Esophagus (tissue), 2 donors: ENCODE data around the gene CRK. TPM values are rescaled to one million over a fixed set of nuclear protein-coding genes. Genes with fewer than 3 reads are reported as not detected.

Experiments used
- H3K27ac ChIP-seq, 2 donors: one replicate each; pipeline ENCODE4 v1.5.1; 2013; ENCODE audit warnings: low read depth in 2 of 2, mild to moderate bottlenecking in 2 of 2, inconsistent platforms in 1 of 2, low read length in 1 of 2, moderate library complexity in 1 of 2
- H3K27me3 ChIP-seq, 2 donors: one replicate each; pipeline ENCODE4 v1.6.1; 2013; ENCODE audit warnings: low read length in 2 of 2, control low read depth in 1 of 2, mild to moderate bottlenecking in 1 of 2; ENCODE audit not compliant: insufficient read depth in 2 of 2, control insufficient read depth in 1 of 2
- H3K36me3 ChIP-seq, 2 donors: one replicate each; pipeline ENCODE4 v1.6.1; 2013; ENCODE audit warnings: low read length in 1 of 2; ENCODE audit not compliant: control insufficient read depth in 2 of 2, insufficient read depth in 2 of 2
- H3K4me1 ChIP-seq, 2 donors: one replicate each; pipeline ENCODE4 v1.6.1; 2013; ENCODE audit warnings: low read length in 1 of 2; ENCODE audit not compliant: control insufficient read depth in 2 of 2, insufficient read depth in 2 of 2
- H3K4me3 ChIP-seq, 2 donors: one replicate each; pipeline ENCODE4 v1.5.1; 2013; ENCODE audit warnings: low read length in 2 of 2, mild to moderate bottlenecking in 2 of 2, low read depth in 1 of 2, moderate library complexity in 1 of 2
- H3K9me3 ChIP-seq, 2 donors: one replicate each; pipeline ENCODE4 v1.6.1; 2013; ENCODE audit warnings: mild to moderate bottlenecking in 2 of 2, low read depth in 1 of 2, low read length in 1 of 2, moderate library complexity in 1 of 2; ENCODE audit not compliant: control insufficient read depth in 2 of 2, insufficient read depth in 1 of 2
- WGBS, 2 donors: extraction: QIAGEN DNeasy Blood & Tissue Kit; methylation state at CpG; one replicate each; pipeline ENCODE4 v1.1.7; 2013; 5-methylcytosine and 5-hydroxymethylcytosine counted together
- polyA plus RNA-seq, 2 donors: library from polyadenylated mRNA; stranded (reverse); fragments of 200-250 nt; gene quantifications; one replicate each; pipeline ENCODE4 v1.2.3, GENCODE V29; 2013
- donor health status: healthy with polysubstance abuse.
- donor health status: Bipolar disorder and iron deficiency.

The CRK gene
- polyA plus RNA-seq, 2 donors, result 17.8 to 23.8 TPM

- H3K4me3 ChIP-seq, result peak overlapping the region; percentile 46 to 61
- H3K27me3 ChIP-seq, result no peaks in the 10 kb centered on the region
- peaks cover 10 to 30% of the 10 kb centered on the region in 2 donors for H3K4me1 ChIP-seq
- WGBS, 2 donors, result 3 to 8% methylated on average over 28 to 72 of the region's 72 CpGs
- H3K9me3 ChIP-seq, result no peaks in the 10 kb centered on the region
- H3K27ac ChIP-seq, result peak overlapping the region; percentile 95 to 96
- H3K36me3 ChIP-seq, result peaks cover 0 to 6% of the 10 kb centered on the region in 2 donors
Measured at GRCh38 chr17:1487939-1488825, 32.1 kb upstream of the CRK start.

- Histone ChIP-seq H3K27me3 (no peaks in the 10 kb centered on the region), H3K4me1 (peaks cover 10 to 21% of the 10 kb centered on the region in 2 donors), H3K4me3 (peak overlapping the region; percentile 46 to 61), H3K36me3 (peaks cover 0 to 14% of the 10 kb centered on the region in 2 donors), H3K9me3 (no peaks in the 10 kb centered on the region), H3K27ac (peak overlapping the region; percentile 95 to 96)
- WGBS, 2 donors, result 8 to 14% methylated on average over 72 to 74 of the region's 74 CpGs
Measured at GRCh38 chr17:1486802-1487695, 31.0 kb upstream of the CRK start.

- H3K4me3 ChIP-seq, result peak overlapping the region; percentile 63 to 84
- 2 to 3% methylated on average over 57 to 127 of the region's 127 CpGs for WGBS, 2 donors
- peaks cover 0 to 23% of the 10 kb centered on the region in 2 donors for H3K36me3 ChIP-seq
- no peaks in the 10 kb centered on the region for H3K27me3 ChIP-seq
- H3K9me3 ChIP-seq, result no peaks in the 10 kb centered on the region
- H3K27ac ChIP-seq, result peak overlapping the region; percentile 95 to 96
- H3K4me1 ChIP-seq, result peaks cover 9 to 17% of the 10 kb centered on the region in 2 donors
Measured at GRCh38 chr17:1485423-1486376, 29.7 kb upstream of the CRK start.

- H3K36me3 ChIP-seq, result peaks cover 3 to 27% of the 10 kb centered on the region in 2 donors
- H3K9me3 ChIP-seq, result no peaks in the 10 kb centered on the region
- 3 to 4% methylated on average over 13 to 19 of the region's 19 CpGs for WGBS, 2 donors
- H3K27ac ChIP-seq, result peak overlapping the region; percentile 95 to 96
- H3K4me1 ChIP-seq, result peaks cover 8 to 17% of the 10 kb centered on the region in 2 donors
- H3K4me3 ChIP-seq, result peak overlapping the region; percentile 63 to 84
- no peaks in the 10 kb centered on the region for H3K27me3 ChIP-seq
Measured at GRCh38 chr17:1484676-1485422, 28.8 kb upstream of the CRK start.

GRCh38 chr17:1484060-1484535, 28.1 kb upstream of the CRK start:
- Histone ChIP-seq H3K9me3 (no peaks in the 10 kb centered on the region), H3K27me3 (no peaks in the 10 kb centered on the region), H3K4me3 (no peak overlapping the region), H3K4me1 (peaks cover 8 to 17% of the 10 kb centered on the region in 2 donors), H3K27ac (peak overlapping the region in 1 of 2 donors; percentile 96), H3K36me3 (peaks cover 3 to 32% of the 10 kb centered on the region in 2 donors)
- WGBS, 2 donors, result 86 to 92% methylated on average over 29 of the region's 29 CpGs

GRCh38 chr17:1482680-1483079, 26.6 kb upstream of the CRK start:
- peak overlapping the region in 1 of 2 donors; percentile 54 for H3K27ac ChIP-seq
- peaks cover 3 to 10% of the 10 kb centered on the region in 2 donors for H3K4me1 ChIP-seq
- no peaks in the 10 kb centered on the region for H3K9me3 ChIP-seq
- no peak overlapping the region for H3K4me3 ChIP-seq
- no peaks in the 10 kb centered on the region for H3K27me3 ChIP-seq
- WGBS, 2 donors, result 82 to 84% methylated on average over 20 of the region's 20 CpGs
- H3K36me3 ChIP-seq, result peaks cover 3 to 44% of the 10 kb centered on the region in 2 donors

- peaks cover 0 to 7% of the 10 kb centered on the region in 2 donors for H3K4me1 ChIP-seq
- H3K36me3 ChIP-seq, result peaks cover 3 to 51% of the 10 kb centered on the region in 2 donors
- no peak overlapping the region for H3K4me3 ChIP-seq
- H3K9me3 ChIP-seq, result no peaks in the 10 kb centered on the region
- 73 to 79% methylated on average over 11 of the region's 11 CpGs for WGBS, 2 donors
- no peak overlapping the region for H3K27ac ChIP-seq
- H3K27me3 ChIP-seq, result no peaks in the 10 kb centered on the region
Measured at GRCh38 chr17:1481736-1482135, 25.7 kb upstream of the CRK start.

- Histone ChIP-seq H3K4me1 (peaks cover 0 to 7% of the 10 kb centered on the region in 2 donors), H3K36me3 (peaks cover 3 to 57% of the 10 kb centered on the region in 2 donors), H3K4me3 (no peak overlapping the region), H3K27me3 (no peaks in the 10 kb centered on the region), H3K27ac (peak overlapping the region in 1 of 2 donors; percentile 35), H3K9me3 (no peaks in the 10 kb centered on the region)
- 76% methylated on average over 18 of the region's 18 CpGs for WGBS, 2 donors
Measured at GRCh38 chr17:1480747-1481465, 24.9 kb upstream of the CRK start.
